ENCODE measurements around the gene NBEA. TPM values are rescaled to one million over a fixed set of nuclear protein-coding genes. Genes with fewer than 3 reads are reported as not detected.

Gene NBEA
- total and polyA plus RNA-seq, 8 donors, result 1.6 to 36.0 (median 7.7) TPM

DNA sequence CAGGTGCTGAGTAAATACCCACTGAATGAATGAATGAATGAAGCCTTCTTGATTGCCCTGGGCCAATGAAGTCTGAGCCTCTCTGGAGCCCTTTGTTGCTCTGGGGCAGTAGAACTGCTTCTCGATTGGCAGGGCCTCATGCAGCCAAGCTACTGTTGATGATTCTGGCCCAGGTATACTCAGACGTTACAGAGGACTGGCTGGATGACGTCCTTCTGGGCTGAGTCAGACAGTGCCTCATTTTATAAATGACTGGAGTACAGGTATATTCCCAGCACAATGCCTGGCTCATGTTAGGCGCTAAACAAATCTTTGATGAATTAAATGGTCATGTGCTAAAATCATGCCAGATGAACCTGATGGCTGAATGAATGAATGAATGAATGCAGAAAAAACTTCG is 778.2 kb downstream of the NBEA start:
- H3K4me3 ChIP-seq, result no peak overlapping the region
- no peaks in the 10 kb centered on the region for H3K27me3 ChIP-seq
- H3K36me3 ChIP-seq, result no peaks in the 10 kb centered on the region
- peaks cover 19 to 64% (median 39%) of the 10 kb centered on the region in 4 donors for H3K4me1 ChIP-seq
- no peak overlapping the region for H3K27ac ChIP-seq
- DNase-seq, result no peak
- WGBS, 5 donors, result 63 to 71% (median 67%) methylated on average over 5 of the region's 5 CpGs
- intact Hi-C loops (cut with DNase I; ENCODE audit: low total_unique reads), result no loop called here
- TF ChIP-seq POLR2AphosphoS5 (IDR thresholded peaks at IDR 0.05) (no peak), POLR2A (IDR thresholded peaks at IDR 0.05) (no peak), EP300 (IDR thresholded peaks at IDR 0.05) (no peak)
- TF ChIP-seq, protein P1, sequence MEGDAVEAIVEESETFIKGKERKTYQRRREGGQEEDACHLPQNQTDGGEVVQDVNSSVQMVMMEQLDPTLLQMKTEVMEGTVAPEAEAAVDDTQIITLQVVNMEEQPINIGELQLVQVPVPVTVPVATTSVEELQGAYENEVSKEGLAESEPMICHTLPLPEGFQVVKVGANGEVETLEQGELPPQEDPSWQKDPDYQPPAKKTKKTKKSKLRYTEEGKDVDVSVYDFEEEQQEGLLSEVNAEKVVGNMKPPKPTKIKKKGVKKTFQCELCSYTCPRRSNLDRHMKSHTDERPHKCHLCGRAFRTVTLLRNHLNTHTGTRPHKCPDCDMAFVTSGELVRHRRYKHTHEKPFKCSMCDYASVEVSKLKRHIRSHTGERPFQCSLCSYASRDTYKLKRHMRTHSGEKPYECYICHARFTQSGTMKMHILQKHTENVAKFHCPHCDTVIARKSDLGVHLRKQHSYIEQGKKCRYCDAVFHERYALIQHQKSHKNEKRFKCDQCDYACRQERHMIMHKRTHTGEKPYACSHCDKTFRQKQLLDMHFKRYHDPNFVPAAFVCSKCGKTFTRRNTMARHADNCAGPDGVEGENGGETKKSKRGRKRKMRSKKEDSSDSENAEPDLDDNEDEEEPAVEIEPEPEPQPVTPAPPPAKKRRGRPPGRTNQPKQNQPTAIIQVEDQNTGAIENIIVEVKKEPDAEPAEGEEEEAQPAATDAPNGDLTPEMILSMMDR (IDR thresholded peaks at IDR 0.05), result no peak
- H3K9me3 ChIP-seq, result no peaks in the 10 kb centered on the region

DNA sequence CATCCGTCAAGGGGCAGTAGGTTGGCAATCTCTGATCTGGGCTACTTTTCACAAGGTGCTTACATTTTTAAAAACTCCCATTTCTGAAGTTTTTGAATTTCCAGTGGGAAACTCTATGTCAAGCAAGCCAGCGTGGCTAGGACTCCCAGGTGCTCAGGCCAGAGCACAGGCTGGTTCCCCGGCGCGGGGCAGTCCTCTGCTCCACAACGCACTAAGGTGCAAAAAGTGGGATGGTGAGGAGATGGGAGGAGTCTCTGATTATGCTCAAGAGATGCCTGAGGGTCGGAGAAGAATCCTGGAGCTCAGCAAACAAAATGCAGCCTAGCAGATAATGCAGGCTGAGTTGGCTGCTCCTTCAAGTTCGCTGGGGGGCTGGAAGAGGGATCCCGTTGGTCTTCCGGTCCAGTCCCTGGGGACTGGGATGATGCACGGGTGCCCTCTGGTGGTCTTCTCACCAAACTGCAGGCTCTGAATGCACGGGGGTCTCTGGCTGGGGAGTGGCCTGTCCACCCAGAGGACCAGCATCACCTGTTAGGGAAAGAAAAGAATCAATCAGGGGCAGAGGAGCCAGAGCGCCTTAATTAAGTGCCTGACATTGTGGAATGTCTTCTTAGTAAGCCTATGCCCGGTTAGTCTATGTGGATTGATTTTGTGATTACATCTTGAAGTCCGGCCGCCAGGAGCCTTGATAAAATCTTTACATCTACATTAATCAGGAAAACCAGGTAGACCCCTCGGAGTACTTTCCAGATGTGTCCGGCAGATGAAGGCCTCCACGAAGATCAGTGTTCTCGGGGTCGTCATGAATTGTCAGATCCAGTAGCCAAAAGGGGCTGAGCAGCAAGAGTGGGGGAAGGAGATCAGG is 778.9 kb downstream of the NBEA start:
- Histone ChIP-seq H3K9me3 (no peaks in the 10 kb centered on the region), H3K4me3 (peak overlapping the region in 1 of 4 donors; percentile 8), H3K27ac (peak overlapping the region in 4 of 5 donors; percentile 48 to 79 (median 66)), H3K4me1 (peaks cover 19 to 59% (median 38%) of the 10 kb centered on the region in 4 donors), H3K36me3 (no peaks in the 10 kb centered on the region), H3K27me3 (no peaks in the 10 kb centered on the region)
- peak; percentile 49 to 81 for DNase-seq
- WGBS, 5 donors, result 31 to 45% (median 37%) methylated on average over 19 to 21 of the region's 21 CpGs
- TF ChIP-seq, protein P1 (IDR thresholded peaks at IDR 0.05), result peak in 5 of 7 experiments; percentile 55 to 88 (median 86)
- no peak for TF ChIP-seq EP300 (IDR thresholded peaks at IDR 0.05)
- intact Hi-C loops (cut with DNase I; ENCODE audit: low total_unique reads), result no loop called here

Small RNA genes lying within 50 kb of the gene (small RNA-seq; reads per million reads assigned to genes)
- 0 reads per million in 4 donors for gene RF00017

All from stomach (tissue), 9 donors.